ENCODE results near the gene TNFRSF14. TPM values are rescaled to one million over a fixed set of nuclear protein-coding genes. Genes with fewer than 3 reads are reported as not detected.

TNFRSF14 gene
- total and polyA plus RNA-seq, 2 of the 13 experiments (the other 11 are each of a cell fraction or from before 2014, with no cell fraction given) = 11.9 to 49.9 TPM

DNA sequence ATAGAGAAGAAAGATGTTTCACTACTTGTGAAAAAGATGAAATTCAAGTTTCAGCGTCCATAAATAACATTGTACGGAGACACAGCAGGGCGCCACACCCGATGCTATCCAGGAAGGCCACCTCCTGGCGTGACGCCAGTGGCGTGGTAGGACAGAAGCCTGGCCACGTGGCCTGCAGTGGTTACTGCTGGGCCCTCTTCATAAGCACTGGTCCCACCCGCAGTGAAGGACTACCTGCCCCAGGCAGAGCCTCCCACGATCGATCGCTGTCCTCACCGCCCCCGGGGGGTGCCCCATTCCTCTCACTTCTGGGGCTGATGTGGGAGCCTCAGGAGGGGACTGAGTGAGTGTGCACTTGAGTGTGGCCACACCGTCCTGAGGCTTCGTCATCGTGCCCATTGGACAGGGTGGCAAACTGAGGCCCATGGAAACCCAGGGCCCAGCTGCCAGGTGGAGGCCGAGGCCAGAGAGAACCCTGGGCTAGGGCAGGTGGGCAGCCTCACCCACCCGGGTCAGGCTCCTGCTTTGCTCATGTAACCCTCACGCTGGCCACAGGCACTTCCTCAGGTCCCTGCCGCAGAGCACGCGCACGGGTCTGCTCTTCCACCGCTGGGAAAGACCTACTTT lies 14.4 kb upstream of the TNFRSF14 start (continued):
- TF ChIP-seq ZNF687 (CRISPR knock-in tag; IDR thresholded peaks at IDR 0.05) = peak; percentile 44
- TF ChIP-seq ZNF629 (CRISPR knock-in tag; conservative IDR thresholded peaks at IDR 0.05) = peak; percentile 97
- TF ChIP-seq NR1H2 (CRISPR knock-in tag; IDR thresholded peaks at IDR 0.05; ENCODE audit: borderline replicate concordance, low read depth) = no peak
- peak; percentile 89 for TF ChIP-seq KDM1A (CRISPR knock-in tag; IDR thresholded peaks at IDR 0.05)
- peak; percentile 71 for TF ChIP-seq ADNP (CRISPR knock-in tag; IDR thresholded peaks at IDR 0.05)
- TF ChIP-seq ATF4 (CRISPR knock-in tag; IDR thresholded peaks at IDR 0.05) = no peak
- TF ChIP-seq ZMYM3 (CRISPR knock-in tag; IDR thresholded peaks at IDR 0.05) = peak; percentile 94
- peak; percentile 7; the same call in 1 of the 2 replicates for TF ChIP-seq SAP130 (CRISPR knock-in tag; IDR thresholded peaks at IDR 0.05; ENCODE audit: low read depth)

Measured in HepG2 (cell line).